Pancreas (tissue), 10 donors: Measurements from ENCODE around the gene KAZN. TPM values are rescaled to one million over a fixed set of nuclear protein-coding genes. Genes with fewer than 3 reads are reported as not detected.

Experiments used
- ATAC-seq, 4 donors: fragments of 200-7000 bp; cut with Tn5 transposase; one replicate each; pipeline versions ENCODE4 v1.8.0 to v1.9.1; 2020; ENCODE audit warnings: mild to moderate bottlenecking in 4 of 4, moderate library complexity in 4 of 4
- DNase-seq, 6 donors: peaks; one replicate each; pipeline ENCODE4 v3.0.0-alpha.2; 2020
- FAIRE-seq: peaks from 2 replicates; lab custom pipeline; 2012; peaks lifted over from hg19 to GRCh38; lab: Jason Lieb, UNC
- H3K27ac ChIP-seq, 4 donors: fragments of 200-600 bp; sonication (generic); 1 replicate in 3 of 4; 2 replicates in 1 of 4; pipeline versions ENCODE4 v1.5.0 to v1.8.0; 2020
- H3K27me3 ChIP-seq, 4 donors: fragments of 200-600 bp; one replicate each; pipeline ENCODE4 v1.8.0; 2021
- H3K36me3 ChIP-seq, 3 donors: fragments of 200-600 bp; sonication (generic) in 1 of 3; one replicate each; pipeline versions ENCODE4 v1.5.0 to v1.8.0; 2020 to 2021
- H3K4me1 ChIP-seq, 3 donors: fragments of 200-600 bp; one replicate each; pipeline ENCODE4 v1.8.0; 2021
- H3K4me3 ChIP-seq, 4 donors: fragments of 200-600 bp; sonication (generic) in 2 of 4; one replicate each; pipeline versions ENCODE4 v1.5.0 to v1.8.0; 2020 to 2021
- H3K9me3 ChIP-seq, 4 donors: fragments of 200-600 bp; one replicate each; pipeline ENCODE4 v1.8.0; 2021
- CTCF ChIP-seq, 4 donors: fragments of 200-600 bp; sonication (generic) in 3 of 4; IDR thresholded peaks; one replicate each; pipeline versions ENCODE4 v1.5.0 to v1.8.0; 2021; ENCODE audit warnings: antibody characterized with exemption in 4 of 4
- WGBS, 2 donors: extraction: QIAGEN DNeasy Blood & Tissue Kit; methylation state at CpG; one replicate each; pipeline ENCODE4 v1.1.7; 2013; 5-methylcytosine and 5-hydroxymethylcytosine counted together
- intact Hi-C, 3 donors: fragments of 100-400 bp; cut with DNase I; formaldehyde crosslinking; loops; one replicate each; pipeline versions ENCODE4 v1.11.1 to v1.14.2; 2022
- polyA plus RNA-seq, 2 donors: library from polyadenylated mRNA; stranded (reverse); fragments of 200-250 nt; gene quantifications; one replicate each; pipeline ENCODE4 v1.2.3, GENCODE V29; 2013
- total RNA-seq, 6 donors: library from RNA; stranded (reverse); fragmentation: NEBNext Ultra II Directional in 4 of 6; extraction: Animal tissue kit (Norgen Biotek cat#: 25700) in 4 of 6; gene quantifications; one replicate each; pipeline versions ENCODE4 v1.2.1 to v1.2.4, GENCODE V29; 2021 to 2023
- donor health status: healthy with polysubstance abuse.
- donor health status: DM: no; HTN: no; CAD: no; lungs with moderate emphysema.
- donor health status: DM: no; HTN: no; CAD: no.
- donor health status: control.
- donor health status: control.
- donor health status: Bipolar disorder and iron deficiency.
- donor health status: DM: yes; HTN: yes; CAD: no.
- donor health status: DM: no; HTN: no; CAD: no.
- donor health status: DM: no; HTN: no; CAD: no.
- donor health status: DM: yes; HTN: yes; CAD: no.

Gene KAZN
- total RNA-seq (1 to 10 TPM; 3.9 to 6.0 (median 4.2) TPM), polyA plus RNA-seq (1 to 10 TPM; 2.4 to 3.6 TPM)

- intact Hi-C loops, result no loop called here
- Histone ChIP-seq H3K4me1 (no peaks in the 10 kb centered on the region), H3K27me3 (peaks cover 0 to 9% (median 0%) of the 10 kb centered on the region in 4 donors), H3K27ac (no peak within 1 kb of the TSS), H3K9me3 (no peaks in the 10 kb centered on the region), H3K4me3 (peak within 1 kb of the TSS; percentile 5 to 50 (median 23)), H3K36me3 (no peaks in the 10 kb centered on the region)
- FAIRE-seq (no peak), ATAC-seq (peak; percentile 32 to 75 (median 44)), DNase-seq (peak in 4 of 6 donors; percentile 23 to 70 (median 44))
- TF ChIP-seq CTCF (IDR thresholded peaks at IDR 0.05), result no peak
- WGBS, 2 donors, result 0 to 1% methylated on average over 65 to 81 of the region's 81 CpGs
These were observed at the start of gene KAZN for GRCh38 chr1:14598498-14599182. TSS of gene KAZN (plus strand) at chr1:14598685.

- no peak for FAIRE-seq
- DNase-seq, result no peak
- no peak for TF ChIP-seq CTCF (IDR thresholded peaks at IDR 0.05)
- no peaks in the 10 kb centered on the region for H3K27me3 ChIP-seq
- 36 to 46% methylated on average over 3 of the region's 3 CpGs for WGBS, 2 donors
- H3K36me3 ChIP-seq, result no peaks in the 10 kb centered on the region
- H3K4me3 ChIP-seq, result no peak overlapping the region
- H3K4me1 ChIP-seq, result no peaks in the 10 kb centered on the region
- ATAC-seq, result peak in 1 of 4 donors; percentile 38
- no peak overlapping the region for H3K27ac ChIP-seq
- intact Hi-C loops, result no loop called here
- no peaks in the 10 kb centered on the region for H3K9me3 ChIP-seq
These were observed 48.4 kb upstream of the KAZN start for GRCh38 chr1:14549897-14550620.

GRCh38 chr1:14551386-14551785 is 47.1 kb upstream of the KAZN start:
- H3K36me3 ChIP-seq, result no peaks in the 10 kb centered on the region
- DNase-seq, result no peak
- intact Hi-C loops, result no loop called here

GRCh38 chr1:14552246-14552965 is 46.1 kb upstream of the KAZN start:
- TF ChIP-seq CTCF (IDR thresholded peaks at IDR 0.05), result no peak
- FAIRE-seq (no peak), DNase-seq (peak in 1 of 6 donors; percentile 42)

More at GRCh38 chr1:14551386-14551785, 47.1 kb upstream of the KAZN start:
- H3K4me1 ChIP-seq, result no peaks in the 10 kb centered on the region
- H3K4me3 ChIP-seq, result no peak overlapping the region
- 23 to 28% methylated on average over 8 of the region's 8 CpGs for WGBS, 2 donors
- ATAC-seq (peak in 1 of 4 donors; percentile 75), FAIRE-seq (no peak)
- no peak for TF ChIP-seq CTCF (IDR thresholded peaks at IDR 0.05)
- H3K27ac ChIP-seq, result no peak overlapping the region
- H3K27me3 ChIP-seq, result no peaks in the 10 kb centered on the region
- no peaks in the 10 kb centered on the region for H3K9me3 ChIP-seq

More at GRCh38 chr1:14552246-14552965, 46.1 kb upstream of the KAZN start:
- no peaks in the 10 kb centered on the region for H3K4me1 ChIP-seq
- H3K27ac ChIP-seq, result no peak overlapping the region
- H3K36me3 ChIP-seq, result no peaks in the 10 kb centered on the region
- 69 to 80% methylated on average over 11 of the region's 11 CpGs for WGBS, 2 donors
- H3K4me3 ChIP-seq, result no peak overlapping the region
- peak in 2 of 4 donors; percentile 21 to 40 for ATAC-seq
- intact Hi-C loops, result no loop called here
- no peaks in the 10 kb centered on the region for H3K27me3 ChIP-seq
- no peaks in the 10 kb centered on the region for H3K9me3 ChIP-seq
